Smooth muscle cell (in vitro differentiated cells): Measurements from ENCODE around the gene PLLP. TPM values are rescaled to one million over a fixed set of nuclear protein-coding genes. Genes with fewer than 3 reads are reported as not detected.

ENCODE experiments used
- DNase-seq: peaks from one replicate; lab custom pipeline; 2025; ENCODE audit not compliant: unreplicated experiment; lab: John Stamatoyannopoulos, UW
- H2AFZ ChIP-seq: fragments of 200-600 bp; sonication (generic); 2 replicates; pipeline ENCODE4 v1.6.0; 2016; ENCODE audit warnings: antibody characterized with exemption, low read depth, mild to moderate bottlenecking
- H3F3A ChIP-seq: fragments of 200-600 bp; sonication (generic); 2 replicates; pipeline ENCODE4 v1.6.0; 2017; ENCODE audit warnings: antibody characterized with exemption, low read depth
- H3K27ac ChIP-seq: fragments of 200-600 bp; sonication (generic); 2 replicates; pipeline ENCODE4 v1.5.1; 2016; ENCODE audit warnings: low read depth, mild to moderate bottlenecking
- H3K27me3 ChIP-seq: fragments of 200-600 bp; sonication (generic); 2 replicates; pipeline ENCODE4 v1.6.1; 2016; ENCODE audit warnings: low read depth, mild to moderate bottlenecking
- H3K36me3 ChIP-seq: fragments of 200-600 bp; sonication (generic); 2 replicates; pipeline ENCODE4 v1.5.1; 2016; ENCODE audit warnings: low read depth
- H3K4me1 ChIP-seq: fragments of 200-600 bp; sonication (generic); 2 replicates; pipeline ENCODE4 v1.5.1; 2016; ENCODE audit warnings: low read depth
- H3K4me2 ChIP-seq: fragments of 200-600 bp; sonication (generic); 2 replicates; pipeline ENCODE4 v1.6.0; 2016; ENCODE audit warnings: mild to moderate bottlenecking
- H3K4me3 ChIP-seq: fragments of 200-600 bp; sonication (generic); 2 replicates; pipeline ENCODE4 v1.5.1; 2016; ENCODE audit warnings: mild to moderate bottlenecking
- H3K79me2 ChIP-seq: fragments of 200-600 bp; sonication (generic); 2 replicates; pipeline ENCODE4 v1.6.0; 2016; ENCODE audit warnings: low read depth, mild to moderate bottlenecking
- H3K9ac ChIP-seq: fragments of 200-600 bp; sonication (generic); 2 replicates; pipeline ENCODE4 v1.6.0; 2016; ENCODE audit warnings: low read depth
- H3K9me3 ChIP-seq: fragments of 200-600 bp; sonication (generic); replicated peaks from 2 replicates; pipeline ENCODE4 v1.5.1; 2016; ENCODE audit warnings: low read depth
- H4K20me1 ChIP-seq: fragments of 200-600 bp; sonication (generic); 2 replicates; pipeline ENCODE4 v1.6.0; 2016; ENCODE audit warnings: low read depth
- WGBS: methylation state at CpG from one replicate; pipeline ENCODE4 v1.1.7; 2016; ENCODE audit warnings: low lambda C conversion rate; 5-methylcytosine and 5-hydroxymethylcytosine counted together
- polyA plus RNA-seq: library from polyadenylated mRNA; unstranded; fragments of >200 nt; fragmentation: Nextera tagmentation; extraction: Ambion mirVana; gene quantifications from 2 replicates; pipeline ENCODE4 v1.2.1, GENCODE V29; 2016
- total RNA-seq: library from RNA; depleted of rRNA; stranded (reverse); fragments of >200 nt; gene quantifications from 2 replicates; pipeline ENCODE4 v1.2.3, GENCODE V29; 2014
- TF ChIP-seq, protein P1 (sequence below): fragments of 200-600 bp; sonication (generic); IDR thresholded peaks from 2 replicates; pipeline ENCODE4 v1.5.1; 2017; ENCODE audit warnings: borderline replicate concordance, mild to moderate bottlenecking, antibody characterized with exemption; ENCODE audit not compliant: insufficient read depth, poor library complexity, severe bottlenecking

Gene PLLP
- total and polyA plus RNA-seq, 2 experiments from 2014 or later, result 0.59 TPM; not detected in 1

DNA sequence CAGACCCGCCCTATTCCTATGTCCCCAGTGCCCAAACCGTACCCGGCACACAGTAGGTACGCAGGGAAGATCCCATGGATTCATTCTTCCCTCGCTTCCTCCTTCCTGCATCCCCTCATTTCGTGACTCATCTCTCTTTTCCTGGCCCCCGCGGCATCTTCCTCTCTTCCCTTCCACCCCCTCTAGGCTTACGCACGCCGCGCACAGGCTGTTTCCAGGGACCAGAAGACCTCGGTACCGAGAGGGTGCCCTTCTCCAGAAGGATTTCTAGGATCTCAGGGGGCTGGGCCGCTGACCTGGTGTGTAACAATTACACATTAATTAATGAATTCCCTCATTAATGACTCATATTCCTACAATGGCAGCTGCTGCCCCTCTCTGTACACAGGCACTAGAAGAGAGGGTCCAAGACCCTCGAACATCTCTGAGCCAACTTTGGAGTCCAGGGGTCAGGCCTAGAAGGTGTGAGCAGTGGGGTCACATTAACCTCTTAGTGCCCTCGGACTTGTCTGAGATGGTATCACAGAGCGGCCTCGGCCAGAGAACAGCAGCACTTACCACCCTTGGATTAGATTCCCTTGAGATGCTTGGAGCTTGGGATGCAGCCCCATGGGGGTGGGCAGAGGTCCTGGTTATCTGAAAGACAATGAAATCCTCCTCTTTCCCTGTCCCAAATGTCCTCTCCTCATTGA is 16.8 kb upstream of the PLLP start:
- DNase-seq, result no peak

DNA sequence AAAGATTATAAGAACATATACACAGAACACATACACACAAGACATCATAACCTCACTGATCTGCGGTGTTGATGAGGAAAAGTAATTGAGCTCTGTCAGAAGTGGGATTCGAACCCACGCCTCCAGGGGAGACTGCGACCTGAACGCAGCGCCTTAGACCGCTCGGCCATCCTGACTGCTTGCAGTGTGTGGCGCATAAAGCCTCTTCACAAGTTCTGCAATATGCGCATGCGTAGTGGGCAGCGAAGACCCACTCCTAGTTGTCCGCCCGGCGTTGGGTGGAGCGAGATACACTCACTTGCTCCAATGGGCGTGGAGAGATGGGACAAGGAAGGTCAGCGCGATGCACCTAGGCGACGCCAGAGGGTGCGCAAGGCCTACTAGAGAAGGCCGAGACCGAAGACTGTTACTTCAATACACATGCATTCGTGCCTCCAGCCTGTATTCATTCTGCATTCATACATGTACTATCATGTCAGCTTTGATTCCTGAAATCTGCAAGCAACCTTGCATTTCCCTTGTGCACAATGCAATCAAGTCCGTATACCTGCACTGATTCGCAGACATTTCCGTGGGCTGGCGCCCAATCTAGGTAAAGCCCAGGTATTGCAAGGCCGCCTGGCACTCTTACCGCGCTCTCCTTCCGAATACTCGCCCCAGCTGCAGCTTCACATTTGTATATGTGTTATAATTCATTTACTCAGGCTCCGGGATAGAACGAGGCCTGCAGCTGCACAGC is 16.1 kb upstream of the PLLP start:
- H3K27me3 ChIP-seq, result no peaks in the 10 kb centered on the region
- WGBS, result 4% methylated on average over 36 of the region's 36 CpGs
- no peaks in the 10 kb centered on the region for H3K79me2 ChIP-seq
- H2AFZ ChIP-seq, result peak overlapping the region; percentile 31
- H3K4me3 ChIP-seq, result peak overlapping the region; percentile 68
- H3K9me3 ChIP-seq, result no peaks in the 10 kb centered on the region
- no peaks in the 10 kb centered on the region for H4K20me1 ChIP-seq
- peak overlapping the region; percentile 72 for H3K27ac ChIP-seq
- H3F3A ChIP-seq, result no peaks in the 10 kb centered on the region
- peak overlapping the region; percentile 35 for H3K9ac ChIP-seq
- H3K36me3 ChIP-seq, result no peaks in the 10 kb centered on the region
- DNase-seq, result peak; percentile 99
- H3K4me2 ChIP-seq, result peak overlapping the region; percentile 84
- no peaks in the 10 kb centered on the region for H3K4me1 ChIP-seq
- TF ChIP-seq, protein P1, sequence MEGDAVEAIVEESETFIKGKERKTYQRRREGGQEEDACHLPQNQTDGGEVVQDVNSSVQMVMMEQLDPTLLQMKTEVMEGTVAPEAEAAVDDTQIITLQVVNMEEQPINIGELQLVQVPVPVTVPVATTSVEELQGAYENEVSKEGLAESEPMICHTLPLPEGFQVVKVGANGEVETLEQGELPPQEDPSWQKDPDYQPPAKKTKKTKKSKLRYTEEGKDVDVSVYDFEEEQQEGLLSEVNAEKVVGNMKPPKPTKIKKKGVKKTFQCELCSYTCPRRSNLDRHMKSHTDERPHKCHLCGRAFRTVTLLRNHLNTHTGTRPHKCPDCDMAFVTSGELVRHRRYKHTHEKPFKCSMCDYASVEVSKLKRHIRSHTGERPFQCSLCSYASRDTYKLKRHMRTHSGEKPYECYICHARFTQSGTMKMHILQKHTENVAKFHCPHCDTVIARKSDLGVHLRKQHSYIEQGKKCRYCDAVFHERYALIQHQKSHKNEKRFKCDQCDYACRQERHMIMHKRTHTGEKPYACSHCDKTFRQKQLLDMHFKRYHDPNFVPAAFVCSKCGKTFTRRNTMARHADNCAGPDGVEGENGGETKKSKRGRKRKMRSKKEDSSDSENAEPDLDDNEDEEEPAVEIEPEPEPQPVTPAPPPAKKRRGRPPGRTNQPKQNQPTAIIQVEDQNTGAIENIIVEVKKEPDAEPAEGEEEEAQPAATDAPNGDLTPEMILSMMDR, result peak; percentile 87

More for the DNA sequence above, 16.8 kb upstream of the PLLP start:
- TF ChIP-seq, protein P1, result no peak
- Histone ChIP-seq H3K4me1 (no peaks in the 10 kb centered on the region), H3F3A (no peaks in the 10 kb centered on the region), H3K9ac (no peak overlapping the region), H3K27me3 (no peaks in the 10 kb centered on the region), H3K36me3 (no peaks in the 10 kb centered on the region), H3K4me2 (peak overlapping the region; percentile 84), H3K79me2 (no peaks in the 10 kb centered on the region), H3K9me3 (no peaks in the 10 kb centered on the region), H3K27ac (no peak overlapping the region), H4K20me1 (no peaks in the 10 kb centered on the region), H2AFZ (peak overlapping the region; percentile 31), H3K4me3 (peak overlapping the region; percentile 35)
- 46% methylated on average over 19 of the region's 19 CpGs for WGBS

DNA sequence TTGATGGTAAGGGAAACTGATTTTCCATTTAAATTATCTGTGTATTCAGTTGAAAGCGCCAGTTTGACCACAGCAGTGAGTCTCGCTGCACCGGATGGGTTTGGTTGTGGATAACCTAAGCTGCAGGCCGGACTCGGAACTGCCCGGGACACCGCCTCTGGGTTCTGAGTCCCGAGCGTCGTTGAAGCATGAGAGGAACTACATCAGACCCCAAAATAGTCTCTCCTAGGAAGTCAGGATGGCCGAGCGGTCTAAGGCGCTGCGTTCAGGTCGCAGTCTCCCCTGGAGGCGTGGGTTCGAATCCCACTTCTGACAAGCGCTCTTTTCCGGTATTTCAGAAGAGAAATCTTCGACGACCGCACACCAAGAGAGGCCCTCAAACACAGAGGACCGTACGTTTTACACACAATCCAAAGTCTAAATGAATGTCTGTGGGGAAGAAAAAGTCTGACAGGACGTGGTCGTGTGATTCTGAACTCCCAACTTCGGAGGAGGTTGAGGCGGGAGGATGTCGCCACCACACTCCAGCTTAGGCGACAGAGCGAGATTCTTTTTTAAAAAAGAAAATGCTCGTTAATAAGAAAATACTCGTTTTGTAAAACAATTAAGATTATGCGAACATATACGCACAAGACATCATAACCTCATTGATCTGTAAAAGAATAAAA is 15.4 kb upstream of the PLLP start:
- Histone ChIP-seq H3K4me3 (peak overlapping the region; percentile 68), H3K9ac (peak overlapping the region; percentile 35), H3K79me2 (no peaks in the 10 kb centered on the region), H3F3A (no peaks in the 10 kb centered on the region), H4K20me1 (no peaks in the 10 kb centered on the region), H3K4me1 (no peaks in the 10 kb centered on the region), H3K27me3 (no peaks in the 10 kb centered on the region), H3K9me3 (no peaks in the 10 kb centered on the region), H3K36me3 (no peaks in the 10 kb centered on the region), H3K4me2 (peak overlapping the region; percentile 83), H2AFZ (peak overlapping the region; percentile 89), H3K27ac (peak overlapping the region; percentile 72)
- under 1% methylated on average over 35 of the region's 35 CpGs for WGBS
- DNase-seq, result peak; percentile 66
- TF ChIP-seq, protein P1, result no peak
